HuH-7 (cell line): ENCODE measurements around the gene HHIPL2.
"Not testable (repeated sequence)": the region's sequence is repeated elsewhere in the genome, so short reads cannot be mapped to it uniquely, and the experiment has no call there.

ENCODE experiments used
- DNase-seq: peaks from one replicate; pipeline ENCODE4 v3.0.0; 2011; ENCODE audit warnings: low spot score

Gene HHIPL2

DNA sequence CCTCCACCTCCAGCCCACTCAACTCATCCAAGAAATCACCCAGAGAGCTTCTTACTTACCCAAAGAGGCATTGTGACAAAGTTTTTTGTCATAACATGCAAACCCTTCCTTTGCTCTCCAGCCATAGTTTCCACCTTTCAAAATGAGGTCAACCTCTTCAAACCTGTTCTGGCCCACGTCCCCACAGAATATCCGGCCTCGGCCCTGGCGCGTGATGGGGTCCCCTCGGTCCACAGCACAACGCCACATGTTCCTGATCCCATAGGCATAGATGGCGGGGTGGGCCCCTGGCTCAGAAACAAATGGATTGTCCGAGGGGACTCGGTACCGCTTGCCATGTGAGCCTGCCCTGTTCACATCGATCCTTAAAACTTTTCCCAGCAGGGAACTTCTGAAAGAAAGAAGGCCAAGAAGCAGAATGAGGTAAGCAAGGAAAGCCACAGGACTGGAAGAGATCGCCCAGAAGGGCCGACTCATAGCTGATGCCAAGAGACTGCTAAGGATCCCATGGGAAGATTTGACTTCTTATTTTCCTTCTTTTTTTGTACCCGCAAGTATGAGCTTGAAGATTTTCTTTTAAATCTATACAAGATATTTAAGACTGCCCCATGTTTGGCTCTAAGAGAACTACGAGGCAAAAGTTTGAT, 7.8 kb downstream of the HHIPL2 start:
- no peak for DNase-seq

DNA sequence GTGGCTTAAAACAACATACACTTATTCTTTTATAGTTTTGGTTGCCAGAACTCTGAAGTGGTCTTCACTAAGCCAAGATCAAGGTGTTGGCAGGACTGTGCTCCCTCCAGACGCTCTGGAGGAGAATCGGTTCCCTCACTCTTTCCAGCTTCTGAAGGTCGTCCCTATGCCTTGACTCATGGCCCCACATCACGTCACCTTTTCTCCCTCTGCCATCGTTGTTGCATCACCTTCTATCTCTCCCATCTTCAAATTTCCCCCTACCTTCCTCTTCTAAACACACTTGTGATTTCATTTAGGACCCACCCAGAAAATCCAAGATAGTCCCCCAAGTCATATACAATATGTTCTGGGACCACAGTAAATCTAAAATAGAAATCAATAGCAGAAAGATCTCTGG, 12.4 kb downstream of the HHIPL2 start:
- DNase-seq: no peak

DNA sequence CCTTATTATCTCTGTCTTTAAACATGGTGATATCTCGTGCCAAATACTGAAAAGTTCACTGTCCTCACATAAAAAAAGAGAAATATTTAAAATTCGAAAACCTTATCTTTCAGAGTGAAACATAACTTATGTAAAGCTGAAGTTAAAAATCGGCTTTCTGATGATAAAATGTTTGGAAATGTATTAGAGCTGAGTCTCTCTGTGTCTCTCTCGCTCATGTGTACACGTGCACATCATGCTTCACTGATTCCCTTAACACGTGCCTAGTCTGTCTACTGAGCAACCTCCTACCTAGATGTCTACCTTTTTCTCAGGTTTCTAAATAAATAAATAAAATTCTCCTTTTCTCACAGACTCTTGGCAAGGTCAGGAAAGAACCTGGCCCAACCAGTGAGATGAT, 17.1 kb downstream of the HHIPL2 start:
- no peak for DNase-seq

GRCh38 chr1:222529916-222530315, 18.0 kb downstream of the HHIPL2 start:
- DNase-seq: no peak

GRCh38 chr1:222529181-222529580, 18.7 kb downstream of the HHIPL2 start:
- DNase-seq: no peak

GRCh38 chr1:222525951-222526350, 22.0 kb downstream of the HHIPL2 start:
- DNase-seq: no peak

DNA sequence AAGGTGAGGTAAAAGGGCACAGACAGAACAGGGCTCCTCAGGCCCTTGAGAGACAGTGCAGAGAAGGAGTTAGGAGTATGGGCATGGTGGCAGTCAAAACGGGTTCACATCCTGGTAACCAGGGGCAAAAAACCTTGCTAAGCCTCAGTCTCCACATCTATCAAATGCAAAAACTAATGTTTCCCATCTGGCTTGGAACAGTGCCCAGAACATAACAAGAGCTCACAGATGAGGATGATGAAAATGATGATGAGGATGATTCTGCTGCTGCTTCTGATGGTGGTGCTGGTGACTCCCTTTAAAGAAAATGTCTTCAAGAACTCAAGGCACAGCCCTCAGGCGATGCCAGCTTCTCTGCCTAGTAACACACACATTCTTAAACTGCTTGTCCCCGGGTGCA, 24.1 kb downstream of the HHIPL2 start:
- DNase-seq: no peak

GRCh38 chr1:222522105-222522915, 25.6 kb downstream of the HHIPL2 start:
- no peak for DNase-seq

DNA sequence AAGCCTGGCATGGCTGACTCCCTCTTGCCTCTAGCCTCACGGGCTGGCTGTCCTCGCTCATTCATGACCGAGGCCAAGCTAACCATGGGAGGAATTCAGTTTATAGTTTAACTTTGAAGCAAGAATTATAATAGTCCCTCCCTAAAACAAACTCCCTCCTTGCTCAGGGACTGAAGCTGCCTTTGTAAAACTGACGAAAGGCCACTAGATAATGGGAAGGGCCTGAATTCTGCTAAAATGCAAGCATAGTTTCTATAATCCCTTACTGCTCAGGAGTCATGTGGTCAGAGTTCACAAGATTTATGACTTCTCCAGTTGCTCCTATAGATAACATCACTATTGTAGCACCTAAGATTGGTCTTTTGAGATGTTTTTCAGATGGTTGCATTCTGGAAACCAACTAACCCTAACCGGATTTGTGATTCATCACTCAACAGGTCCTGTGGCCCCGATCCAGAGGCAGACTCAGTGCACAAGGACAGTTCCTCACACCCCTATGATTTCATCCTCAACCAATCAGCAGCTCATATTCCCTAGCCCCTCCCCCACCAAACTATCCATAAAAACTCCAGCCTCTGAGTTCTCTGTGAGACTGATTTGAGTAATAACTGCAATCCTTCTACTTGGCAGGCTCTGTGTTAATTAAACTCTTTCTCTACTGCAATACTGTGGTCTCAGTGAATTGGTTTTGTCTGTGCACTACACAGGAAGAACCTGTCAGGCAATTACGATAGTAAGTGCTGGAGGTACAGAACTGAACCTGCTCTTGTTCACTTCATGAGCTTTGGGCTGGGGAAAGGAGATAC, 26.4 kb downstream of the HHIPL2 start:
- no peak for DNase-seq

DNA sequence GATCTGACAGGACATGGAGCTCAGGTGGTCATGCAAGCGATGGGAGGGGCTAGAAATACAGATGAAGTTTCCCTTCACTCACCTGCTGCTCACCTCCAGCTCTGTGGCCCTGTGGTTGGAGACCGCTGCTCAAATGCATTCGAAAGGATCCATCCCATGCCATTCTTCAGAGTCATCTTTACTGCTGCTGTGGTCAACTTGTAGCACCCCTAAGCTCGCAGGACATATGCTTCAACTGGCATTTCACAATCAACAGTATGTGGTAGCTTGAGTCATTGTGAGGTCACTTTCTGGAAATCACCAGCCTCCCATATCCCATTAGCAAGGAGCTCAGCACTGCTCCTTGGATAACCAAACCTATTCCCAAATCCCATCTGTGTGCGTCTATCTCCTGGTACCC, 58.4 kb downstream of the HHIPL2 start:
- not testable (repeated sequence) for DNase-seq

- DNase-seq: not testable (repeated sequence)
Measured at GRCh38 chr1:222487774-222488173, 60.1 kb downstream of the HHIPL2 start.

GRCh38 chr1:222484005-222484404, 63.9 kb downstream of the HHIPL2 start:
- DNase-seq: not testable (repeated sequence)

- not testable (repeated sequence) for DNase-seq
Measured at GRCh38 chr1:222479567-222479966, 68.3 kb downstream of the HHIPL2 start.

GRCh38 chr1:222476436-222476835, 71.5 kb downstream of the HHIPL2 start:
- not testable (repeated sequence) for DNase-seq

- not testable (repeated sequence) for DNase-seq
Measured at GRCh38 chr1:222473717-222474116, 74.2 kb downstream of the HHIPL2 start.

GRCh38 chr1:222472776-222473540, 74.9 kb downstream of the HHIPL2 start:
- DNase-seq: not testable (repeated sequence)
